ENCODE measurements around the gene EXOG.

GRCh38 chr3:38560284-38560683 is 64.1 kb downstream of the EXOG start:
- TF ChIP-seq SUZ12 (IDR thresholded peaks at IDR 0.05; ENCODE audit: extremely low read depth, insufficient read depth, insufficient read length), result no peak
- TF ChIP-seq YY1 (IDR thresholded peaks at IDR 0.05; ENCODE audit: insufficient read depth, insufficient read length), result no peak
- no peak for TF ChIP-seq ZNF274 (IDR thresholded peaks at IDR 0.05; ENCODE audit: low read depth, low read length)
